ENCODE results near the gene PACS1. TPM values are rescaled to one million over a fixed set of nuclear protein-coding genes. Genes with fewer than 3 reads are reported as not detected.

PACS1 gene
- total RNA-seq, 1 experiment from 2014 or later, result 91.8 TPM

DNA sequence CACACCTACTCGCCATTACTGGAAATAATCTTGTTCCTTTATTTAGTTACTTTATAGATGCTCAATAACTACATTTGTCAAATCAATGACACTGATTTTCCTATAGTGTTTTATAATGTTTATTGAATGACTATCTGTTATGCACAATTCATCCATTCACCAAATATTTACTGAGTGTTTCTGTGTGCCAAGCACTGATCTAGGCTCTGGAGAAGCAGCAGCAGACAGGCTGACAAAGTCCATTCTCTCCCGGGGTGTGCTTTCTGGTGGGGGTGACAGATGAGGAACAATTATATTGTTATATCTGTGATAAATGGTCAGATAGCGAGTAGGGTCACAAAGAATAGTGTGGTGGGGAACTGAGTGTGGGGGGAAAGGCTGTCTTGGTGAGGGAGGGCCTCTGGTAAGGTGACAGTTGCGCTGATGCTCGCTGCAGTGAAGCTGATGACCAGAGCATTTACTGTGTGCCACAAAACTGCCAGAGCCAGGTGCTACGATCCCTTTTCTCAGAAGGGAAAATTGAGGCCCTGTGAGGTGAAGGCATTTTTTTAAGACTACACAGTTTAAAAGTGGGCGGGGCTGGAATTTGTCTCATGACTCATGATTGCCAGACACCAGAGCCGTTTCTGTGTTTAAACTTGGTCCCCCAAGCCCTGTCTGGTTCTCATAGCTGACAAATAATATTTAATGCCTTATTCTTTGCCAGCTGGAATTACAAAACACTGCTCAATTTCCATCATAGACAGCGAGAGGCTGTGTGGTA is 10.2 kb downstream of the PACS1 start:
- ChIA-PET CTCF (interaction anchor here (0.6 to 1.3 kb wide), 2 partner anchors 35 to 80 kb away, joined by 5 to 12 read pairs; no protein-coding TSS in a partner anchor), POLR2A (no interaction called here)
- peak; percentile 58; the same call in 1 of the 2 replicates for ATAC-seq
- H3K4me3 ChIP-seq (ENCODE audit: low read depth in 2 of 2, low read length in 2 of 2), result no peak overlapping the region
- TF ChIP-seq POLR2AphosphoS5 (IDR thresholded peaks at IDR 0.05; ENCODE audit: low read depth, low read length) (no peak), SIN3A (IDR thresholded peaks at IDR 0.05; ENCODE audit: borderline replicate concordance, insufficient read depth, low read depth, low read length) (no peak), TCF7L2 (IDR thresholded peaks at IDR 0.05; ENCODE audit: low read depth, low read length) (no peak)
- TF ChIP-seq, protein P1, sequence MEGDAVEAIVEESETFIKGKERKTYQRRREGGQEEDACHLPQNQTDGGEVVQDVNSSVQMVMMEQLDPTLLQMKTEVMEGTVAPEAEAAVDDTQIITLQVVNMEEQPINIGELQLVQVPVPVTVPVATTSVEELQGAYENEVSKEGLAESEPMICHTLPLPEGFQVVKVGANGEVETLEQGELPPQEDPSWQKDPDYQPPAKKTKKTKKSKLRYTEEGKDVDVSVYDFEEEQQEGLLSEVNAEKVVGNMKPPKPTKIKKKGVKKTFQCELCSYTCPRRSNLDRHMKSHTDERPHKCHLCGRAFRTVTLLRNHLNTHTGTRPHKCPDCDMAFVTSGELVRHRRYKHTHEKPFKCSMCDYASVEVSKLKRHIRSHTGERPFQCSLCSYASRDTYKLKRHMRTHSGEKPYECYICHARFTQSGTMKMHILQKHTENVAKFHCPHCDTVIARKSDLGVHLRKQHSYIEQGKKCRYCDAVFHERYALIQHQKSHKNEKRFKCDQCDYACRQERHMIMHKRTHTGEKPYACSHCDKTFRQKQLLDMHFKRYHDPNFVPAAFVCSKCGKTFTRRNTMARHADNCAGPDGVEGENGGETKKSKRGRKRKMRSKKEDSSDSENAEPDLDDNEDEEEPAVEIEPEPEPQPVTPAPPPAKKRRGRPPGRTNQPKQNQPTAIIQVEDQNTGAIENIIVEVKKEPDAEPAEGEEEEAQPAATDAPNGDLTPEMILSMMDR (IDR thresholded peaks at IDR 0.05), result no peak
- TF ChIP-seq, protein P2, sequence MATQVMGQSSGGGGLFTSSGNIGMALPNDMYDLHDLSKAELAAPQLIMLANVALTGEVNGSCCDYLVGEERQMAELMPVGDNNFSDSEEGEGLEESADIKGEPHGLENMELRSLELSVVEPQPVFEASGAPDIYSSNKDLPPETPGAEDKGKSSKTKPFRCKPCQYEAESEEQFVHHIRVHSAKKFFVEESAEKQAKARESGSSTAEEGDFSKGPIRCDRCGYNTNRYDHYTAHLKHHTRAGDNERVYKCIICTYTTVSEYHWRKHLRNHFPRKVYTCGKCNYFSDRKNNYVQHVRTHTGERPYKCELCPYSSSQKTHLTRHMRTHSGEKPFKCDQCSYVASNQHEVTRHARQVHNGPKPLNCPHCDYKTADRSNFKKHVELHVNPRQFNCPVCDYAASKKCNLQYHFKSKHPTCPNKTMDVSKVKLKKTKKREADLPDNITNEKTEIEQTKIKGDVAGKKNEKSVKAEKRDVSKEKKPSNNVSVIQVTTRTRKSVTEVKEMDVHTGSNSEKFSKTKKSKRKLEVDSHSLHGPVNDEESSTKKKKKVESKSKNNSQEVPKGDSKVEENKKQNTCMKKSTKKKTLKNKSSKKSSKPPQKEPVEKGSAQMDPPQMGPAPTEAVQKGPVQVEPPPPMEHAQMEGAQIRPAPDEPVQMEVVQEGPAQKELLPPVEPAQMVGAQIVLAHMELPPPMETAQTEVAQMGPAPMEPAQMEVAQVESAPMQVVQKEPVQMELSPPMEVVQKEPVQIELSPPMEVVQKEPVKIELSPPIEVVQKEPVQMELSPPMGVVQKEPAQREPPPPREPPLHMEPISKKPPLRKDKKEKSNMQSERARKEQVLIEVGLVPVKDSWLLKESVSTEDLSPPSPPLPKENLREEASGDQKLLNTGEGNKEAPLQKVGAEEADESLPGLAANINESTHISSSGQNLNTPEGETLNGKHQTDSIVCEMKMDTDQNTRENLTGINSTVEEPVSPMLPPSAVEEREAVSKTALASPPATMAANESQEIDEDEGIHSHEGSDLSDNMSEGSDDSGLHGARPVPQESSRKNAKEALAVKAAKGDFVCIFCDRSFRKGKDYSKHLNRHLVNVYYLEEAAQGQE (IDR thresholded peaks at IDR 0.05; ENCODE audit: insufficient read depth in 1 of 2, low read depth in 2 of 2, low read length in 1 of 2), result no peak
- H3K36me3 ChIP-seq (ENCODE audit: control insufficient read depth, insufficient read depth, low read length), result no peaks in the 10 kb centered on the region
- DNase-seq (ENCODE audit: low read depth, low spot score), result no peak
- H3K27ac ChIP-seq (ENCODE audit: low read length), result peak overlapping the region; percentile 35; the same call in 1 of the 2 replicates
- H3K9me3 ChIP-seq (ENCODE audit: control insufficient read depth, insufficient read depth, low read depth, low read length), result no peaks in the 10 kb centered on the region
- intact Hi-C loops (cut with micrococcal nuclease; ENCODE audit: unreplicated experiment), result loop anchor here (5.0 kb wide), 1 partner anchor 57 kb away; no protein-coding TSS in a partner anchor
- in situ Hi-C loops (cut with HindIII; ENCODE audit: low pct_unique_long_range_greater_than_20kb, low sequenced_read_pairs), result no loop called here
- BruUV-seq (replicated peaks), result no TSS peak
- peaks cover 48% of the 10 kb centered on the region for H3K4me1 ChIP-seq (ENCODE audit: control insufficient read depth, insufficient read depth, low read length)
- no peaks in the 10 kb centered on the region for H3K27me3 ChIP-seq (ENCODE audit: control insufficient read depth, insufficient read depth, low read length)

DNA sequence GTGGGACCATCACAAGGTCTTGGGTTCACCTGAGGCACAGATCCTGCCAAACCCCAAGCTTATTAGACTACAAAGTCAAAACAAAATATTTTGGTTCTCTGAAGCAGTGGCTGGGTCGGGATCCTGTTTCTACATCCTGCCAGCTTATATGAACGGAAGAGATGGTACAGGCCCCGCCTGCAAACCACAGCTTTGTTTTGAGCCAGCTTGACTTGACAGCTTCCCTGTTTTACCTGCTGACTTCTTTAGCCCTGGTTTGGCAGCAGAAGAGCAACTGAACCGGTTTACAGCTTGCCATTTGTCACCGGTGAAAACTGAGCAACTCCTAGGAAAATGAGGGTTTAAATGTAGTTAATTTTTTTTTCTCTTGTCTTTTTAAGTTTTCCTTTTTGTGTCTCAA is 11.4 kb downstream of the PACS1 start:
- POLR2A ChIA-PET, result no interaction called here
- Histone ChIP-seq H3K36me3 (ENCODE audit: control insufficient read depth, insufficient read depth, low read length) (no peaks in the 10 kb centered on the region), H3K27me3 (ENCODE audit: control insufficient read depth, insufficient read depth, low read length) (no peaks in the 10 kb centered on the region), H3K4me3 (ENCODE audit: low read depth in 2 of 2, low read length in 2 of 2) (no peak overlapping the region), H3K9me3 (ENCODE audit: control insufficient read depth, insufficient read depth, low read depth, low read length) (no peaks in the 10 kb centered on the region), H3K27ac (ENCODE audit: low read length) (peak overlapping the region; percentile 12; the same call in 1 of the 2 replicates), H3K4me1 (ENCODE audit: control insufficient read depth, insufficient read depth, low read length) (peaks cover 50% of the 10 kb centered on the region)
- CTCF ChIA-PET, result interaction anchor here (0.6 to 1.3 kb wide), 2 partner anchors 37 to 183 kb away, joined by 5 to 11 read pairs; no protein-coding TSS in a partner anchor
- 0 out of 2 replicates have a peak, but pooled peaks have one; percentile 18 for ATAC-seq
- TF ChIP-seq, protein P1 (IDR thresholded peaks at IDR 0.05), result no peak
- no peak for TF ChIP-seq SIN3A (IDR thresholded peaks at IDR 0.05; ENCODE audit: borderline replicate concordance, insufficient read depth, low read depth, low read length)
- no peak for TF ChIP-seq POLR2AphosphoS5 (IDR thresholded peaks at IDR 0.05; ENCODE audit: low read depth, low read length)
- no peak for TF ChIP-seq TCF7L2 (IDR thresholded peaks at IDR 0.05; ENCODE audit: low read depth, low read length)
- TF ChIP-seq, protein P2 (IDR thresholded peaks at IDR 0.05; ENCODE audit: insufficient read depth in 1 of 2, low read depth in 2 of 2, low read length in 1 of 2), result no peak
- DNase-seq (ENCODE audit: low read depth, low spot score), result no peak
- no TSS peak for BruUV-seq (replicated peaks)
- intact Hi-C loops (cut with micrococcal nuclease; ENCODE audit: unreplicated experiment), result loop anchor here (5.0 kb wide), 1 partner anchor 56 kb away; no protein-coding TSS in a partner anchor
- in situ Hi-C loops (cut with HindIII; ENCODE audit: low pct_unique_long_range_greater_than_20kb, low sequenced_read_pairs), result no loop called here

All from Panc1 (cell line).